GM19463 (cell line): ENCODE measurements around the gene GAS2L2.

ENCODE experiments used
- ATAC-seq: cut with Tn5 transposase; IDR thresholded peaks from one replicate; pipeline ENCODE4 v1.9.1; 2021; ENCODE audit warnings: mild to moderate bottlenecking, moderate library complexity; ENCODE audit not compliant: unreplicated experiment

GAS2L2 gene

DNA sequence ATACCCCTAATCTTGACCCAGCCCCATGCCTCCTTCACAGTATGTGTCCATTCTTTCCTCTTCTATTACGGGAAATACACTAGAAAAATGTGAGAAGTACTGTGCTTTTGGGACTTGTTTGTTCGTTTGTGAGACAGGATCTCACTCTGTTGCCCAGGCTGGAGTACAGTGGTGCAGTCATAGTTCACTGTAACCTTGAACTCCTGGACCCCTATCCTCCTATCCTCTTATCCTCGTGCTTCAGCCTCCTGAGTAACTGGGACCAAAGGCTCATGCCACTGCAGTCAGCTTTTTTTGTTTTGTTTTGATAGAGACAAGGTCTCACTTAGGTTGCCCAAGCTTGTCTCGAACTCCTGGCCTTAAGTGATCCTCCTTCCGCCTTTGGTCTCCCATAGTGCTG, 51.5 kb downstream of the GAS2L2 start:
- no peak for ATAC-seq

DNA sequence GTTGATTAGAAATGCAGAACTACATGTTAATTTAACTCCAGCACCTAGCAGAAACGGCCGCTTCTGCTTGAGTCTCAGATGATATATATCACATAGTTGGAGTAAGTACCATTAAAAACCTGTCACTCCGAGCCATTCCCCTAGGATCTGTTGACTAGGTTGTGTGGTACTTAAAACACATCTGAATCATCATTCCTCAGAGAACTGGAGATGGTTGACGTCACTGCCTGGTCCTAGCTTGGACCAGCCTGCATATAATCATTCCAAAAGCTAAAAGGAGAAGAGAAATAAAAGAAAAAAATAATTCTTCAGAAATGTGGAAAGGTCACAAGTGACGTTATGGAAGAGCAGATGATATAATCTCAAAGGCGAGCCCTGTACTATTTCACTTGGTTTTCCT, 52.9 kb downstream of the GAS2L2 start:
- no peak for ATAC-seq

DNA sequence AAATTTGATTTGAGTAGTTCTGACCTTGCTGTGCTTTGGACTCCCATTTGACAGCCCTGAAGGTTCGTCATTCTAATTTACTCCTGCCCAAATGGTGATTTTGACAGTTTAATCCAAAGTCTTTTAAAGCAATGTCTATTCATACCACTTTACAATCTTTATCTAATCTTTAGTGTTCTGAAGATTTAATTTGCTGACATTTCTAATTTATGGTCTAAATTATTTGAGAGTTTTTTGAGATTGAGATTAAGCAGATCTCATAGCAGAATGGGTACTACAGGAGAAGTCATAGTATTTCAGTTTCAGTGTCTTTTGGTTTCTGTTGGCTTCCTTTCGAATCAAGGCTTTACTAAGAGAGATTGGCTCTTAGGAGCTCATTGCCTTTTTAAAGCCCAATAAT, 54.2 kb downstream of the GAS2L2 start:
- no peak for ATAC-seq

GRCh38 chr17:35695613-35696012, 57.4 kb downstream of the GAS2L2 start:
- ATAC-seq, result no peak

DNA sequence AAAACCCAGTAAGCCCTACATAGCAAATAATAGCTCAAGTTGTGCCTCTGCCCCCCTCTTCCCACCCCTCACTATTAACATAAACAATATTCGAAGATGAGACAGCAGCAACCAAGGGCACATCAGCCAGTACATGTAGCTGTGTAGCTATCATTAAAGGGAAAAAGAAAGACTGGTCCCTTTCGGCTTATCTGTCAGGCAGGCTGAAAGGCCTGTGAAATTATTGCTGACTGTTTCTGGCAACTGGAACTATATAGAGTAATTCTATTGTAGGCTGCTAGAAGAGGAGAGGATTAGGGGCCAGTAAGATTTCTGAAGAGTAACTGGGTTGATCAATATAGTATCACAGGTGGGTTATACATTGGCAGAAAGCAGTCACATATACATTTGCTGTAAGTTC, 58.1 kb downstream of the GAS2L2 start:
- no peak for ATAC-seq
